ENCODE data around the gene ST7.

GRCh38 chr7:117271566-117271965 is 318.3 kb downstream of the ST7 start:
- TF ChIP-seq CTCF (IDR thresholded peaks at IDR 0.05; ENCODE audit: poor library complexity) (no peak), EZH2 (IDR thresholded peaks at IDR 0.05; ENCODE audit: borderline replicate concordance) (no peak), EZH2phosphoT487 (IDR thresholded peaks at IDR 0.05; ENCODE audit: low read depth, severe bottlenecking, unreplicated experiment) (no peak)

Data from hepatocyte (in vitro differentiated cells).